Activated naive CD8-positive, alpha-beta T cell treated with anti-CD3 and anti-CD28 coated beads, Interleukin-2, amount 50 U/mL, for 24 hours (primary cell): ENCODE results near the gene RTCB.

ENCODE experiments used
- ATAC-seq: fragments of 150-1000 bp; cut with Tn5 transposase; one replicate; pipeline ENCODE4 v1.10.0; 2021
- DNase-seq: peaks from one replicate; pipeline ENCODE4 v3.0.0; 2021
- H3K27ac Mint-ChIP-seq: one replicate; pipeline ENCODE4 v1.8.0; 2021; ENCODE audit warnings: mild to moderate bottlenecking, mixed read lengths
- H3K27me3 Mint-ChIP-seq: one replicate; pipeline ENCODE4 v1.8.0; 2021; ENCODE audit warnings: mixed read lengths
- H3K36me3 Mint-ChIP-seq: one replicate; pipeline ENCODE4 v1.8.0; 2021; ENCODE audit warnings: low read depth, mixed read lengths
- H3K4me1 Mint-ChIP-seq: one replicate; pipeline ENCODE4 v1.8.0; 2021; ENCODE audit warnings: mixed read lengths
- H3K4me3 Mint-ChIP-seq: one replicate; pipeline ENCODE4 v1.8.0; 2021; ENCODE audit warnings: mild to moderate bottlenecking, moderate library complexity, mixed read lengths
- H3K9me3 Mint-ChIP-seq: one replicate; pipeline ENCODE4 v1.8.0; 2021; ENCODE audit warnings: mixed read lengths

RTCB gene

GRCh38 chr22:32411829-32412592, at the start of gene RTCB:
Gene RTCB, minus strand, starts transcription at chr22:32412247. Its CDS starts 91 bp downstream, at chr22:32412156.
- no peaks in the 10 kb centered on the region for H3K27me3 Mint-ChIP-seq
- peaks cover 51% of the 10 kb centered on the region for H3K4me1 Mint-ChIP-seq
- H3K9me3 Mint-ChIP-seq, result no peaks in the 10 kb centered on the region
- peaks cover 32% of the 10 kb centered on the region for H3K36me3 Mint-ChIP-seq
- peak; percentile 93 for DNase-seq
- peak within 1 kb of the TSS; percentile 94 for H3K4me3 Mint-ChIP-seq
- ATAC-seq, result peak; percentile 78
- H3K27ac Mint-ChIP-seq, result peak within 1 kb of the TSS; percentile 97

GRCh38 chr22:32457031-32457430, 45.0 kb upstream of the RTCB start:
- H3K27ac Mint-ChIP-seq, result no peak overlapping the region
- H3K9me3 Mint-ChIP-seq, result no peaks in the 10 kb centered on the region
- ATAC-seq (no peak), DNase-seq (no peak)
- no peak overlapping the region for H3K4me3 Mint-ChIP-seq
- H3K4me1 Mint-ChIP-seq, result no peaks in the 10 kb centered on the region
- no peaks in the 10 kb centered on the region for H3K36me3 Mint-ChIP-seq
- H3K27me3 Mint-ChIP-seq, result peaks cover 60% of the 10 kb centered on the region

GRCh38 chr22:32448980-32449379, 36.9 kb upstream of the RTCB start:
- no peaks in the 10 kb centered on the region for H3K9me3 Mint-ChIP-seq
- ATAC-seq, result no peak
- DNase-seq, result no peak
- no peak overlapping the region for H3K4me3 Mint-ChIP-seq
- no peak overlapping the region for H3K27ac Mint-ChIP-seq
- H3K4me1 Mint-ChIP-seq, result no peaks in the 10 kb centered on the region
- H3K36me3 Mint-ChIP-seq, result no peaks in the 10 kb centered on the region
- peaks cover 3% of the 10 kb centered on the region for H3K27me3 Mint-ChIP-seq

- DNase-seq (no peak), ATAC-seq (no peak)
- Mint-ChIP-seq H3K4me1 (no peaks in the 10 kb centered on the region), H3K27ac (no peak overlapping the region), H3K36me3 (no peaks in the 10 kb centered on the region), H3K9me3 (no peaks in the 10 kb centered on the region), H3K4me3 (no peak overlapping the region), H3K27me3 (no peaks in the 10 kb centered on the region)
Measured at GRCh38 chr22:32446321-32446720, 34.3 kb upstream of the RTCB start.

GRCh38 chr22:32444068-32444467, 32.0 kb upstream of the RTCB start:
- no peaks in the 10 kb centered on the region for H3K27me3 Mint-ChIP-seq
- no peaks in the 10 kb centered on the region for H3K9me3 Mint-ChIP-seq
- peak; percentile 4 for DNase-seq
- H3K36me3 Mint-ChIP-seq, result no peaks in the 10 kb centered on the region
- ATAC-seq, result no peak
- H3K4me3 Mint-ChIP-seq, result no peak overlapping the region
- no peak overlapping the region for H3K27ac Mint-ChIP-seq
- no peaks in the 10 kb centered on the region for H3K4me1 Mint-ChIP-seq

- ATAC-seq (no peak), DNase-seq (no peak)
- Mint-ChIP-seq H3K27ac (no peak overlapping the region), H3K9me3 (no peaks in the 10 kb centered on the region), H3K4me1 (no peaks in the 10 kb centered on the region), H3K27me3 (peaks cover 22% of the 10 kb centered on the region), H3K36me3 (no peaks in the 10 kb centered on the region), H3K4me3 (no peak overlapping the region)
Measured at GRCh38 chr22:32430352-32430751, 18.3 kb upstream of the RTCB start.

GRCh38 chr22:32426881-32427280, 14.8 kb upstream of the RTCB start:
- no peaks in the 10 kb centered on the region for H3K36me3 Mint-ChIP-seq
- DNase-seq (no peak), ATAC-seq (no peak)
- peaks cover 28% of the 10 kb centered on the region for H3K27me3 Mint-ChIP-seq
- H3K9me3 Mint-ChIP-seq, result no peaks in the 10 kb centered on the region
- no peaks in the 10 kb centered on the region for H3K4me1 Mint-ChIP-seq
- H3K27ac Mint-ChIP-seq, result no peak overlapping the region
- no peak overlapping the region for H3K4me3 Mint-ChIP-seq

- no peak for DNase-seq
- H3K27ac Mint-ChIP-seq, result no peak overlapping the region
- H3K27me3 Mint-ChIP-seq, result peaks cover 37% of the 10 kb centered on the region
- H3K4me1 Mint-ChIP-seq, result no peaks in the 10 kb centered on the region
- no peaks in the 10 kb centered on the region for H3K36me3 Mint-ChIP-seq
- no peak overlapping the region for H3K4me3 Mint-ChIP-seq
- ATAC-seq, result no peak
- no peaks in the 10 kb centered on the region for H3K9me3 Mint-ChIP-seq
Measured at GRCh38 chr22:32423664-32424063, 11.6 kb upstream of the RTCB start.

GRCh38 chr22:32422062-32422461, 10.0 kb upstream of the RTCB start:
- H3K27ac Mint-ChIP-seq, result no peak overlapping the region
- DNase-seq (no peak), ATAC-seq (no peak)
- H3K4me3 Mint-ChIP-seq, result no peak overlapping the region
- H3K36me3 Mint-ChIP-seq, result no peaks in the 10 kb centered on the region
- H3K27me3 Mint-ChIP-seq, result peaks cover 38% of the 10 kb centered on the region
- no peaks in the 10 kb centered on the region for H3K4me1 Mint-ChIP-seq
- no peaks in the 10 kb centered on the region for H3K9me3 Mint-ChIP-seq

GRCh38 chr22:32421484-32421883, 9.4 kb upstream of the RTCB start:
- H3K27ac Mint-ChIP-seq, result no peak overlapping the region
- H3K27me3 Mint-ChIP-seq, result peaks cover 38% of the 10 kb centered on the region
- ATAC-seq (no peak), DNase-seq (no peak)
- H3K4me1 Mint-ChIP-seq, result no peaks in the 10 kb centered on the region
- no peaks in the 10 kb centered on the region for H3K9me3 Mint-ChIP-seq
- H3K36me3 Mint-ChIP-seq, result no peaks in the 10 kb centered on the region
- H3K4me3 Mint-ChIP-seq, result no peak overlapping the region

GRCh38 chr22:32417906-32418305, 5.9 kb upstream of the RTCB start:
- DNase-seq (no peak), ATAC-seq (no peak)
- Mint-ChIP-seq H3K4me3 (no peak overlapping the region), H3K4me1 (peaks cover 1% of the 10 kb centered on the region), H3K27ac (no peak overlapping the region), H3K27me3 (peaks cover 31% of the 10 kb centered on the region), H3K36me3 (no peaks in the 10 kb centered on the region), H3K9me3 (no peaks in the 10 kb centered on the region)

- Mint-ChIP-seq H3K9me3 (no peaks in the 10 kb centered on the region), H3K4me1 (peaks cover 11% of the 10 kb centered on the region), H3K4me3 (no peak overlapping the region), H3K36me3 (peaks cover 2% of the 10 kb centered on the region), H3K27ac (no peak overlapping the region), H3K27me3 (peaks cover 19% of the 10 kb centered on the region)
- ATAC-seq (no peak), DNase-seq (no peak)
Measured at GRCh38 chr22:32416556-32417085, 4.6 kb upstream of the RTCB start.

- peaks cover 32% of the 10 kb centered on the region for H3K4me1 Mint-ChIP-seq
- H3K4me3 Mint-ChIP-seq, result no peak overlapping the region
- no peak overlapping the region for H3K27ac Mint-ChIP-seq
- peaks cover 11% of the 10 kb centered on the region for H3K36me3 Mint-ChIP-seq
- H3K9me3 Mint-ChIP-seq, result no peaks in the 10 kb centered on the region
- H3K27me3 Mint-ChIP-seq, result peaks cover 7% of the 10 kb centered on the region
- ATAC-seq, result no peak
- no peak for DNase-seq
Measured at GRCh38 chr22:32414191-32414590, 2.1 kb upstream of the RTCB start.

- ATAC-seq (no peak), DNase-seq (no peak)
- no peak overlapping the region for H3K27ac Mint-ChIP-seq
- peaks cover 7% of the 10 kb centered on the region for H3K27me3 Mint-ChIP-seq
- peaks cover 37% of the 10 kb centered on the region for H3K4me1 Mint-ChIP-seq
- no peaks in the 10 kb centered on the region for H3K9me3 Mint-ChIP-seq
- peaks cover 15% of the 10 kb centered on the region for H3K36me3 Mint-ChIP-seq
- no peak overlapping the region for H3K4me3 Mint-ChIP-seq
Measured at GRCh38 chr22:32413719-32414118, 1.7 kb upstream of the RTCB start.

- ATAC-seq (peak; percentile 51), DNase-seq (no peak)
- H3K36me3 Mint-ChIP-seq, result peaks cover 36% of the 10 kb centered on the region
- H3K4me3 Mint-ChIP-seq, result peak overlapping the region; percentile 94
- H3K27ac Mint-ChIP-seq, result peak overlapping the region; percentile 97
- no peaks in the 10 kb centered on the region for H3K27me3 Mint-ChIP-seq
- H3K4me1 Mint-ChIP-seq, result peaks cover 53% of the 10 kb centered on the region
- H3K9me3 Mint-ChIP-seq, result no peaks in the 10 kb centered on the region
Measured at GRCh38 chr22:32411402-32411801, 645 bp downstream of the RTCB start.
